HL-60 (cell line): Measurements from ENCODE around the gene C20orf144.

Experiments used
- DNase-seq, 2 experiments: peaks; one replicate each; pipeline ENCODE4 v3.0.0-alpha.2; 2010 to 2020; ENCODE audit warnings: low read depth in 1 of 2, low spot score in 1 of 2
- H3K27ac ChIP-seq: fragments of 250-450 bp; sonication (Bioruptor Pico); replicated peaks from 2 replicates; pipeline ENCODE4 v1.5.1; 2020; ENCODE audit warnings: mild to moderate bottlenecking, moderate library complexity
- H3K27me3 ChIP-seq: fragments of 250-450 bp; sonication (Bioruptor Pico); 2 replicates; pipeline ENCODE4 v1.5.1; 2021; ENCODE audit warnings: mild to moderate bottlenecking, moderate library complexity; ENCODE audit not compliant: insufficient read depth, poor library complexity, severe bottlenecking
- H3K4me3 ChIP-seq: replicated peaks from 2 replicates; pipeline ENCODE4 v1.5.1; 2011; ENCODE audit warnings: mild to moderate bottlenecking, control low read depth, low read length; ENCODE audit not compliant: insufficient read depth
- GABPA ChIP-seq: IDR thresholded peaks from 2 replicates; pipeline ENCODE4 v1.6.1; 2012; ENCODE audit warnings: low read depth
- POLR2AphosphoS5 ChIP-seq: IDR thresholded peaks from 2 replicates; pipeline ENCODE4 v1.6.1; 2012; ENCODE audit warnings: low read depth
- SPI1 ChIP-seq: IDR thresholded peaks from 2 replicates; pipeline ENCODE4 v1.6.1; 2012; ENCODE audit warnings: low read depth, mild to moderate bottlenecking, borderline replicate concordance
- TF ChIP-seq, protein P1 (sequence below): IDR thresholded peaks from 2 replicates; pipeline ENCODE4 v1.6.1; 2012; ENCODE audit warnings: low read depth; ENCODE audit not compliant: insufficient replicate concordance
- TF ChIP-seq, protein P2 (sequence below): IDR thresholded peaks from one replicate; pipeline ENCODE4 v1.5.1; 2011; ENCODE audit warnings: low read length, control low read depth, inconsistent platforms; ENCODE audit not compliant: insufficient read depth

C20orf144 gene

DNA sequence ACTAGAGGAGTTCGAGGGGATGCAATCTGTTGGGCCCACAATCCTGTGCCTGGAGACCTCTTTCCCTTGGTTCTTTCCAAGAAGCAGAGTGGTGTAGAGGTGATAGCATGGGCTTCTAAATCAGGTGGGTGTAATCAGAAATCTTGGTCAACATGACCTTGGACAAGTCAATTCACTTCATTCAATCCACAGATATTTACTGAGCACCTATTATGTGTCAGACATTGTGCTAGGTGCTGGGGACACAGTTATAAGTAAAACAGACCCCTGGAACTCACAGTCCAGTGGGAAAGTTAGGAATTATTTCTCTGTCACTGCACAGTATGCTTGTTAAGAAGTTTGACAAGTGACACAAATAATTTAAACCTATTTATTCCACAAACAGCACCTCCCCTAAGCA lies 27.4 kb downstream of the C20orf144 start:
- no peak for DNase-seq
- Histone ChIP-seq H3K27ac (peak overlapping the region; percentile 16), H3K27me3 (no peaks in the 10 kb centered on the region), H3K4me3 (no peak overlapping the region)
- TF ChIP-seq, protein P1, sequence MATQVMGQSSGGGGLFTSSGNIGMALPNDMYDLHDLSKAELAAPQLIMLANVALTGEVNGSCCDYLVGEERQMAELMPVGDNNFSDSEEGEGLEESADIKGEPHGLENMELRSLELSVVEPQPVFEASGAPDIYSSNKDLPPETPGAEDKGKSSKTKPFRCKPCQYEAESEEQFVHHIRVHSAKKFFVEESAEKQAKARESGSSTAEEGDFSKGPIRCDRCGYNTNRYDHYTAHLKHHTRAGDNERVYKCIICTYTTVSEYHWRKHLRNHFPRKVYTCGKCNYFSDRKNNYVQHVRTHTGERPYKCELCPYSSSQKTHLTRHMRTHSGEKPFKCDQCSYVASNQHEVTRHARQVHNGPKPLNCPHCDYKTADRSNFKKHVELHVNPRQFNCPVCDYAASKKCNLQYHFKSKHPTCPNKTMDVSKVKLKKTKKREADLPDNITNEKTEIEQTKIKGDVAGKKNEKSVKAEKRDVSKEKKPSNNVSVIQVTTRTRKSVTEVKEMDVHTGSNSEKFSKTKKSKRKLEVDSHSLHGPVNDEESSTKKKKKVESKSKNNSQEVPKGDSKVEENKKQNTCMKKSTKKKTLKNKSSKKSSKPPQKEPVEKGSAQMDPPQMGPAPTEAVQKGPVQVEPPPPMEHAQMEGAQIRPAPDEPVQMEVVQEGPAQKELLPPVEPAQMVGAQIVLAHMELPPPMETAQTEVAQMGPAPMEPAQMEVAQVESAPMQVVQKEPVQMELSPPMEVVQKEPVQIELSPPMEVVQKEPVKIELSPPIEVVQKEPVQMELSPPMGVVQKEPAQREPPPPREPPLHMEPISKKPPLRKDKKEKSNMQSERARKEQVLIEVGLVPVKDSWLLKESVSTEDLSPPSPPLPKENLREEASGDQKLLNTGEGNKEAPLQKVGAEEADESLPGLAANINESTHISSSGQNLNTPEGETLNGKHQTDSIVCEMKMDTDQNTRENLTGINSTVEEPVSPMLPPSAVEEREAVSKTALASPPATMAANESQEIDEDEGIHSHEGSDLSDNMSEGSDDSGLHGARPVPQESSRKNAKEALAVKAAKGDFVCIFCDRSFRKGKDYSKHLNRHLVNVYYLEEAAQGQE: no peak
- TF ChIP-seq POLR2AphosphoS5: no peak
- TF ChIP-seq, protein P2, sequence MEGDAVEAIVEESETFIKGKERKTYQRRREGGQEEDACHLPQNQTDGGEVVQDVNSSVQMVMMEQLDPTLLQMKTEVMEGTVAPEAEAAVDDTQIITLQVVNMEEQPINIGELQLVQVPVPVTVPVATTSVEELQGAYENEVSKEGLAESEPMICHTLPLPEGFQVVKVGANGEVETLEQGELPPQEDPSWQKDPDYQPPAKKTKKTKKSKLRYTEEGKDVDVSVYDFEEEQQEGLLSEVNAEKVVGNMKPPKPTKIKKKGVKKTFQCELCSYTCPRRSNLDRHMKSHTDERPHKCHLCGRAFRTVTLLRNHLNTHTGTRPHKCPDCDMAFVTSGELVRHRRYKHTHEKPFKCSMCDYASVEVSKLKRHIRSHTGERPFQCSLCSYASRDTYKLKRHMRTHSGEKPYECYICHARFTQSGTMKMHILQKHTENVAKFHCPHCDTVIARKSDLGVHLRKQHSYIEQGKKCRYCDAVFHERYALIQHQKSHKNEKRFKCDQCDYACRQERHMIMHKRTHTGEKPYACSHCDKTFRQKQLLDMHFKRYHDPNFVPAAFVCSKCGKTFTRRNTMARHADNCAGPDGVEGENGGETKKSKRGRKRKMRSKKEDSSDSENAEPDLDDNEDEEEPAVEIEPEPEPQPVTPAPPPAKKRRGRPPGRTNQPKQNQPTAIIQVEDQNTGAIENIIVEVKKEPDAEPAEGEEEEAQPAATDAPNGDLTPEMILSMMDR: no peak
- no peak for TF ChIP-seq GABPA
- no peak for TF ChIP-seq SPI1

DNA sequence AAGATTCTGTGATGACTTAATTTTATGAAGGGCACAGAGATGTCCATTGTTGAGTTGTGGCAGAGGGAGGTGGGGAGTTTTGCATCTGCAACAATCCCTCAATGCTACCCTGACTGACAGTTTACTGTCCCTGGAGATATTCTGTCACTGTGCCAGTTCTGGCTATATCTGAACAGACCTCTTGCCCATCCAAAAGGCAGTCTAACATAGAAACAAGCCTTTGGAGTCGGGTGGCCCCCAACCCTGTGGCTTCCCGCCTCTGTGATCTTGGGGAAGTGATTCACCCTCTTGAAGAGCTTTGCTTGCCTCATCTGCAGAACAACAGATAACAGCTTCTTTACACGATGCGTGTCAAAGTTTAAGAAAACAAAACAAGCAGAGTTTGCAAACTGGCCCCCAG lies 27.8 kb downstream of the C20orf144 start:
- peak overlapping the region; percentile 16 for H3K27ac ChIP-seq
- H3K27me3 ChIP-seq: no peaks in the 10 kb centered on the region
- peak; percentile 41; the same call in 1 of the 2 replicates for TF ChIP-seq SPI1
- TF ChIP-seq, protein P1: no peak
- peak; percentile 54 to 72 for DNase-seq
- no peak overlapping the region for H3K4me3 ChIP-seq

DNA sequence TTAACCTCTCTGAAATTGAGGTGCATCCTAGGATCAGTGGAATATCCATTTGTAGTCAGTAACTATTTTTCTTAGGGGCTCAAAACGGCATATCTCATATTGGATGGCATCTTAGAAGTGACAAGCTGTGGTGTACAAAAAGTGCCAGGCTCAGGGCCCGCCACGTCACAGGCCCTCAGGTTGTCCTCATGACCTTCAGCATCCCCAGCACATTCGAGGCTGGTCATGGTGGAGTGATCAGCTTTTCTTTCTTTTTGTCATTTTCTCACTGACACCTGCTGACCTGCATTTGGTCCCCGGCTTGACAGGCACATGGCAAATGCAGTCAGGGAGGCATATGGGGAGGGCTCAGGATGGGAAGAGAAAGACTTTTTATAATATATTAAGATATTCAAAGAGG lies 31.2 kb downstream of the C20orf144 start:
- TF ChIP-seq, protein P1: no peak
- TF ChIP-seq, protein P2: no peak
- TF ChIP-seq GABPA (no peak), POLR2AphosphoS5 (no peak), SPI1 (no peak)
- Histone ChIP-seq H3K4me3 (no peak overlapping the region), H3K27me3 (no peaks in the 10 kb centered on the region), H3K27ac (no peak overlapping the region)
- DNase-seq: no peak
